ENCODE data around the gene USF3. TPM values are rescaled to one million over a fixed set of nuclear protein-coding genes. Genes with fewer than 3 reads are reported as not detected.

Gene USF3
- total RNA-seq, 4 donors from 2014 or later, result 19.7 to 37.7 (median 27.2) TPM

DNA sequence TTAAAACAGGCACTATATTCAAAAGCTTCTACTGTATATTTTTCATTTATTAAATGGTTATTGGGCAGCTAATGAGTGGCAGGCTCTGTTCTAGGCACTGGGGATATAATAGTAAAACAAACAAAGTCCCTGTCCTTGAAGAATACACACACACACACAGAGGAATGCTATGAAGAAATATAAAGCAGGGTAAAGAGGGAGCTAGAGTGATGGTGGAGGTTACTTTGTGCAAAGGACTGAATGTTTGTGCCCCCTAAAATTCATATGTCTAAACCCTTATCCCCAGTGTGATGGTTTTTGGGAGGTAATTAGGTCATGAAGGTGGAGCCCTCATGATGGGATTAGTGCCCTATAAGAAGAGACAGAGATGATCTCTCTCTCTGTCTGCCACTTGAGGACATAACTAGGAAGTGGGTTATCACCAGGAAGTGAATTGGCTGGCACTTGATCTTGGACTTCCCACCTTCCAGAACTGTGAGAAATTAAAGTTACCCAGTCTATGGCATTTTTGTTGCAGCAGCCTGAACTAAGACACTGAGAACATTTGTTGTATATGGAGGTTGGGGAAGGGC is 31.8 kb downstream of the USF3 start:
- TF ChIP-seq, protein P1, sequence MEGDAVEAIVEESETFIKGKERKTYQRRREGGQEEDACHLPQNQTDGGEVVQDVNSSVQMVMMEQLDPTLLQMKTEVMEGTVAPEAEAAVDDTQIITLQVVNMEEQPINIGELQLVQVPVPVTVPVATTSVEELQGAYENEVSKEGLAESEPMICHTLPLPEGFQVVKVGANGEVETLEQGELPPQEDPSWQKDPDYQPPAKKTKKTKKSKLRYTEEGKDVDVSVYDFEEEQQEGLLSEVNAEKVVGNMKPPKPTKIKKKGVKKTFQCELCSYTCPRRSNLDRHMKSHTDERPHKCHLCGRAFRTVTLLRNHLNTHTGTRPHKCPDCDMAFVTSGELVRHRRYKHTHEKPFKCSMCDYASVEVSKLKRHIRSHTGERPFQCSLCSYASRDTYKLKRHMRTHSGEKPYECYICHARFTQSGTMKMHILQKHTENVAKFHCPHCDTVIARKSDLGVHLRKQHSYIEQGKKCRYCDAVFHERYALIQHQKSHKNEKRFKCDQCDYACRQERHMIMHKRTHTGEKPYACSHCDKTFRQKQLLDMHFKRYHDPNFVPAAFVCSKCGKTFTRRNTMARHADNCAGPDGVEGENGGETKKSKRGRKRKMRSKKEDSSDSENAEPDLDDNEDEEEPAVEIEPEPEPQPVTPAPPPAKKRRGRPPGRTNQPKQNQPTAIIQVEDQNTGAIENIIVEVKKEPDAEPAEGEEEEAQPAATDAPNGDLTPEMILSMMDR (IDR thresholded peaks at IDR 0.05), result no peak
- no peak for ATAC-seq (ENCODE audit: low FRiP score)
- DNase-seq (ENCODE audit: low spot score), result no peak

DNA sequence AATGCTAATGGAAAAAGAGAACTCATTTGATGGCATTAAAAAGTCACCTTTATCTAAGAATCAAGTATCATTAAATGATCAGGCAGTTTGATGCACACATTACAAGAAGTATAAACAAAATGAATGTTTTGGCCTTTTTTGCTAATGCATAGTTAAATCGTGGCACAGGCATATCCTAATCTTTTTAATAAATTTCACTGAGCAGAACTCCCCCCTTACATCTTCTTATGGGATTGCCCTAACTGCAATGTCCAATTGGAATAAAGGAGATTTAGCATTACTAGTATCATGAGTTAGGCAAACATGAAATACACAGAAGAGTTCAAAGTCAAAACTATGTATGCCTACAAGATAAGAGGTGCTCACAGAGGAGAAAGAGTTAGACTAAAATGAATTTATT is 32.7 kb downstream of the USF3 start:
- TF ChIP-seq, protein P1 (IDR thresholded peaks at IDR 0.05), result no peak
- ATAC-seq (ENCODE audit: low FRiP score), result no peak

DNA sequence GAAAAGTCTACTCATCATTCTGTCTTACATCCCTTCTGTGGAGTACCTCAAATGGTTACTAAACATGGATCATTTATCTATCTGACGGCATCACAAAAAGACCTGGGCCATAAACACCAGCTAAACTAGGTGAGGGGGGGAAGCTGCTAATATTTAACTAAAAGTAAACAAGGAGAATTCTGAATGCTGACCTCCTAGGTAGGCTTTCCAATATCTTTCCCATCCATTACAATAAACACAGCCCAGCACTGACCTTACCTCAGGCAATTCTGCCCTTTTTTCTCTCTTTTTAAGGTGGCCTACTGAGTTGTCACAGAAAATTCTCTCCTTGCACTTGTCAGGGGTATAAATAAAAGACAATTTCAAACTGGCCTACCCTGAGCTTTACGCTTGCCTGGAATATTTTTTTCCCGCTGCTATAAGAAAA is 33.1 kb downstream of the USF3 start:
- ATAC-seq (ENCODE audit: low FRiP score), result no peak
- DNase-seq (ENCODE audit: low spot score), result no peak
- TF ChIP-seq, protein P1 (IDR thresholded peaks at IDR 0.05), result no peak

More for the DNA sequence above, 32.7 kb downstream of the USF3 start:
- DNase-seq (ENCODE audit: low spot score), result no peak

DNA sequence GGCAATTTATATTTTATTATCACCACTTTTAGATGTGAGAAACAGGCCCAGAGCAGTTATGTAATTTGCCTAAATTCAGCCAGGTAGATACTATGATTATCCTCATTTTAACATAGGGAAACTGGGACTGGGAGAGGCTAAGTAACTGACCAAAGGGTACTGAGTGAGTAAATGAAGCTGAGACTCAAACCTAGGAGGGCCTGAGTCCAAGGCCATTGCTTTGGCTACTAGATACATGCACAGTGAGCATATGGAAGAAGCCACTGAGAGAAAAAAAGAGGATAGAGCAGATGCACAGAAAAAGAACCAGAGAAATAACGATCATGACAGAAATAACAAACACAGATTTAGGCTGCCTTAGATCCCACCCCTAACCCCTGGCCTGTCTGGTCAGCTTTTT is 33.6 kb downstream of the USF3 start:
- TF ChIP-seq, protein P1 (IDR thresholded peaks at IDR 0.05), result no peak
- no peak for DNase-seq (ENCODE audit: low spot score)
- ATAC-seq (ENCODE audit: low FRiP score), result no peak

DNA sequence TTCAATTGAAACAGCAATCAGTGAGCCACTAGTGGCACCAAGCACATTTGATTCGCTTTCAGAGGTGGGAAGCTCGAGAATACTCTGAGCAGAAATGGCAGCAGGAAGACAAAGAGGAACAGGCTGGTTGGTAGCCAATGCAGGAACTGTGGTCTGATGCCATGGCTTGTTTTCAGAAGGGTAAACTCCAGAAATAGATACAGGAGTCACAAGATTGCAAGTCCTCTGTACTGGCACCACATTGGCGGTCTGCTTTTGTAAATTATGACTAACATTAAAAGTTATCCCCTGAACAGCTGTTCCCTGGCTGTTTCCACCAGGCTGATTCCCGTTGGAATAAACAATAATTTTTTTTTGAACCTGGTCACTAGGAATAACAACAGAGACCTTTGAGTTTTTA is 35.5 kb downstream of the USF3 start:
- TF ChIP-seq, protein P1 (IDR thresholded peaks at IDR 0.05), result no peak
- no peak for ATAC-seq (ENCODE audit: low FRiP score)
- DNase-seq (ENCODE audit: low spot score), result no peak

DNA sequence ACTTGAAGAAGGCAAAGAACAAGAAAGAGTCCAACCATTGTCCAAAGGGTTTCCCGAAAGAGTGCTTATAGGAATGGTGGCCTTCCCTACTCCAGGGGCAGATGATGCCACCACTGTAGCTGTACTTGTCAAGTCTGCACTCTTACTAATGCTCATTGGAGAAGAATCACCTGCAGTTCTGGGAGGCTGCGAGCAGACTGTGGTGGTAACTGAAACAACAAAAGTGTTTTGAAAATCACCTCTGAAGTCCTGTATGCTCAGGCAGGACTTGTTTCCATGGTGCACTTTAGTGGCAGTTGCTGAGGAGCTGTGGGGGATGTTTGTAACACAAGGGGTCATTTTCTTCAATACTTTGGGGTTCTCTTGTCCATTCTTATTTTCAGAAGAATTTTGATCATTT is 36.0 kb downstream of the USF3 start:
- TF ChIP-seq, protein P1 (IDR thresholded peaks at IDR 0.05), result no peak
- ATAC-seq (ENCODE audit: low FRiP score), result no peak
- DNase-seq (ENCODE audit: low spot score), result no peak

DNA sequence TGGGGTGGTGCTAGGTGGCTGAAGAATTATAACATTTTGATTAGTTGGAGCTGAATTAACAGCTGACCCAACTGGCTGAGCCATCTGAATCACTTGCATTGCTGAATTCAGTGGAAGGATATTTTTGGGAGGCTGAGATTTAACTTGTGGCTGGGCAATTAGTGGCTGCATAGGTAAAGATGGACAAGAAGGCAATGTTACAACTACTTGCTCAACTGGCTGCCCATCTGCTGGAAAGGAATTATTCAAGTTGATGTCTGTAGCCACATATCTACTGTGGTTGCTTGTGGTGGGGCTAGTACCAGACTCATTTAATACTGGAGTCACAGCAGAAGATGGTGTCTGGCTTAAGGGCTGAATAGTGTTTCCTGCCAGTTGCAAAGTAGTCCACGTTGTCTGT is 36.4 kb downstream of the USF3 start:
- TF ChIP-seq, protein P1 (IDR thresholded peaks at IDR 0.05), result no peak
- no peak for ATAC-seq (ENCODE audit: low FRiP score)
- DNase-seq (ENCODE audit: low spot score), result no peak
